GM19238 (cell line): Measurements from ENCODE around the gene IER3.

Experiments
- DNase-seq: peaks from one replicate; pipeline ENCODE4 v3.0.0; 2011; ENCODE audit warnings: low spot score; ENCODE audit not compliant: insufficient read length

Gene IER3

DNA sequence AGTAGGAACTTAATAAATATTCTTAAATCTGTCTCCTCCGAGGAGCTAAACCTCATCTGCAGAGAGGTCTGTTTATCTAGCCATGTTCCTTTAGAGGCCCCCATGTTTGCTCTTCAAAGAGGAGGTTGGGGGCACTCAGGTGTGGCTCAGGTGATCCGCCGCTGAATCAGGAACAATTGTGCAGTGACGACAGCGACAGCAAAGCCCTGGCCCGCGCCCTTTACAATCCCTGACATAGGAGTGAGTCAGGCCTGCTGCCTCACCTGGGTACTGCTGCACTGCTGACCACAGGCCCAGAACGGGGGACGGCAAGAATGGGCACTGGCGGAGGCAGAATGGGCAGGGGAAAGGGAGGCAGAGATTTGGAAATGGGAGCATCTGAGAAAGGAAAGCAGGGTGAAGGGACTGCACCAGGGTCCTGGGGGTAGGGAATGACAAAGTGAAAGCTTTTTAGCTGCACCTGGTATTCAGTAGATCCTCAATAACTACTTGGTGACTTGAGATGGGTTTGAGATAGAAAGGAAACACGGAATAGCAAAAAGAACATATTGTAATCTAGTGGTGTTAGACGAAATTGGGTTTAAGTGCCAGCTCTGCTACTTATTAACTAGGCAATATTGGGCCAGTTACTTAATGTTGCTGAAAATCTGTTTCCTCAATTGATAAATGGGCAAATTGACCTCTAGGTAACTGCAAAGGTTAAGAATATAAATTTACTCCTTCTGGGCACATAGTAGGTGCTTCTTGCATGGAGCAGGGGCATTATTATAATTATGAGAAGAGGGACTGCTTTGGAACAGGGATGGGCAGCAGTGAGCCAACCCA, 5.4 kb upstream of the IER3 start:
- DNase-seq: no peak

DNA sequence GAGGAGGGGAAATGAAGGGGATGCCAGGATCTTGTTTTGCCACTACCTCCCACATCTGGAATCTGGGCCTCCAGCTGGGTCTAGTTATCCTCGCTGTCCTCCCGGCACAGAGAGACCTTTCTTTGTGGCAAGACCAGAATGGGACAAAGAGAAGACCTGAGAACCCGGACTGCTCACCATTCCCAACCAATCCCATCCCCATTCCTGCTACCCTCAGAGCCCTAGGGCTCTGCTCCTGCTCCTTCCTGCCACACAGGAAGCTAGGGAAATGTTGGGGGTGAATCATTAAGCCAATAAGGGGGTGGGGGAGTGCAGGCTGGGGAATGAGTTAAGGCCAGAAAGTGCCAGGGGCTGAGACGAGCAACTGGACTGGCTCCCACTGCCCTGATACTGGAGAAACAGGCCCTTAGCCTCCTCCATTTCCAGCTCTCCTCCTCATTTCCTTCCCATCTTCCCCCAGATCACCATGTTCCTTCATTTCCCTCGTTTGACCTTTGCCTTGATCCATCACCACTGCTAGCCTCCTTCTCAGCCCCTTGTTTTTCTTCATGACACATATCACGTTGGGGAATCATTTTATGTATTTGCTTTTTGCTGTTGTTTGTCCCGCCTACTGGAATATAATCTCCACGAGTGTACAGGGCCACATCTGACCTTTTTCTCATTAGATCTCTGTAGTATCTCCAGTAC, 4.6 kb upstream of the IER3 start:
- DNase-seq: no peak

DNA sequence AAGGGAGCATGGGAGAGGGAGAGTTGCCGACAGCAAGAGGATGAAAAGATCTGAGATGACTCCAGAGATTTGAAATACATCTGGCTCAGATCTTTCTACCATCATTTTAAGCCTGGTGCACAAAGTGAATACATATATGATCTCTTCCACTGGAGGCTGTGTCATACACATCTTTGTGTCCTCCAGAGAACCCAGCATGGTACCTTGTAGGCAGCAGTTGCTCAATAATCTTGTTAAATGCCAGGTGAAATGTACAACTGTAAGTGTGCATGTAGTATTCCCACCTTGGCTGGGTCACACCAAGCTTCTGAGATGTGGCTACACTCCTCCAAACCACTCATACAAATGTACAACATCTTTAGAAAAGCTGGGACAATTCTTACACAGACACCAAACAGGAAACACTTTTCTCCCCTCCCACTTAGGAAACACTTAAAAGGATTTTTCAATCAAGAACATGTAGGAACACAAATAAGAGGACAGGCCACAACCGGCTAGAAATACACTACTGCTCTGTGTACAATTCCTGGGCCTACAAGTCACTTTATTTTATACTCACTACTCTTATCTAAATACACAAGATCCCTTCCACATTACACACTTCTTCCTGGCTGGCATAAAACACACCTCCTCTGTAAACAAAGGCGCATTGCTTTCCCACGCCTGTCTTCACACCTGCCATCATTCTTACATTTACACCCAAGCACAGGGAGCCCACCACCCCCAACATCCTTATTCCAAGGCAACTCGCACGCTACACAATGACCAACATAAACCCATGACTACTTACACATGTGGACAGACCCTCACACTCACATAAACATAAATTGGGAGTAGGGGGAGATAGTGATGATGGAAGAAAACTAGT, 3.8 kb upstream of the IER3 start:
- DNase-seq: no peak

DNA sequence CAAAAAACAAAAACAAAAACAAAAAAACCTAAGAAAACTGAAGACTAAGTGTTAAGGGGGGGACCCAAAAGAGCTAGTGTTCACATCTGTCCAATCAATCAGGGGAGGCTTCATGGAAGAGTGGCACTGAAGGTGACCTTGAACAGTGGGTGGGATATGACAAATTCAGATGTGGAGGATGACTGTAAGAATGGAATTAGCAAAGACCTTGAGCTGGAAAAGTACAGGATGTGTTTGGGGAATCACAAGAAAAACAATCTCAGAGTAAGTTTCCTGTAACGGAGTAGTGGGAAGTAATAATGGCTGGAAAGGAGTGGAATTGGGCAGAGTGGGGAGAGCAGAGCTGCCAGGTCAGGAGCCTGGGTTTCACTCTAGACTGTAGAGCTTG, 2.9 kb upstream of the IER3 start:
- no peak for DNase-seq

- no peak for DNase-seq
Observed at GRCh38 chr6:30743099-30744053, 971 bp downstream of the IER3 start.

DNA sequence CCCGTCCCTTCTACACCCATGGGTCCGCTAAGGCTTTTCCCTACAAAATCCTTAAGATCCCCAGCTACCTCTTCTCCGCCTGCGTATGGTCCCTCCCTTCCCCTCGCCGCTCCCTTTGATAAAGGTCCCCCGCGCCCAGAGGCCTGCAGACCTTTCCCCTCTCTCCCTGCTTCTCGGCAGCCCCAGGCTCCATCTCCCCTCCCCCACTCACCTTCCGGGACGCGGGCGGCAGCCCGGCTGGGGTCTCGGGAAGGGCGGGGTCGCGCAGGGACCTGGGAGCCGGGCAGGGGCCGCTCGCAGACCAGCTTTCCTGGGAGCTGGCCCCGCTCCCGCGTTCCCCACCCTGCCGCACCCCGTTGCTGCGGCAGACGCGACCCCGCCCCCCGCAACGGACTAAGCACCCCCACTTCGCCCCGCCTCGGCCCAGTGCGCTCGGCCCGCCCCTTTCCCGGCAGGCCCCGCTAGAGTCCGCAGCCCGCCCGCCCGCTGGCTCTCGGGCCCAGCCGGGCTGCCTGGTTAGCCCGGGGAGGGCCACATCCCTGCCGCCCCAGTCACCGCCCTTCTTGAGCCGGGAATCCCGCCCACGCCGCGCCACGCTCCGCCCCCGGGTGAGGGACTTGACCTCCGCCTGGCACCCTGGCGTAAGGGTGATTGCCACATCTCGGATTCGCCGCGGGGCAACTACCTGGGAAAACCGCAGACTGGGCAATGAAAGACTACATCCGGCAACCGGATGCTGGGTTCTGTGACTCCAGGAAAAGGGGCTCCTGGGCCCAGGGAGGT, 1.8 kb downstream of the IER3 start, which contains the start of gene FLOT1:
TSS of gene FLOT1 (minus strand) at position 372 of the 783 bp plus-strand sequence. CDS start 498 bp downstream, outside the sequence.
- peak; percentile 88 for DNase-seq

DNA sequence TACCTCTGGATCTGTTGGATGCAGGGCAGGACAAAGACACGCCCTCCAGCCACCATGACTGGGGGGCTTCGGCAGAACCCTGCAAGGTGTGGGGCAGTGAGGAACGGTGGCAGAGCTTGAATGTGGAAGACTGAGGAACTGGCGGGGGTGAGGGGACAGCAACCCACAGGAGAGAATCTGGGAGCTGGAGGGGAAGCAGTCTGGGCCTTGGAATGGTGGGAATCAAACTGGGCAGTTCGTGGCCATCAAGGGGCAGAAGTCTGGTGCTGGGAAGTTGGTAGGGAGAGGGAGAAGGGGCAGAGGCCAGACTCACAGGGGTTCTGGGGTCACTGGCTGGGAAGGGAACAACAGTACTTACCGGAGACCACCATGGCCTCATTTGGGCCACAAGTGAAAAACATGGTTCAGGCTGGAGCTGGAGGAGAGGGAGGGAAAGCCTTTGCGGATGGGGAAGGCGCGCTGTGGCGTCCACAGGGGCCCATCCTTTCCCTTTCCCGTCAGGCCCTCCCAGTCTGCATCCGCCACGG, 2.5 kb downstream of the IER3 start:
- DNase-seq: no peak

DNA sequence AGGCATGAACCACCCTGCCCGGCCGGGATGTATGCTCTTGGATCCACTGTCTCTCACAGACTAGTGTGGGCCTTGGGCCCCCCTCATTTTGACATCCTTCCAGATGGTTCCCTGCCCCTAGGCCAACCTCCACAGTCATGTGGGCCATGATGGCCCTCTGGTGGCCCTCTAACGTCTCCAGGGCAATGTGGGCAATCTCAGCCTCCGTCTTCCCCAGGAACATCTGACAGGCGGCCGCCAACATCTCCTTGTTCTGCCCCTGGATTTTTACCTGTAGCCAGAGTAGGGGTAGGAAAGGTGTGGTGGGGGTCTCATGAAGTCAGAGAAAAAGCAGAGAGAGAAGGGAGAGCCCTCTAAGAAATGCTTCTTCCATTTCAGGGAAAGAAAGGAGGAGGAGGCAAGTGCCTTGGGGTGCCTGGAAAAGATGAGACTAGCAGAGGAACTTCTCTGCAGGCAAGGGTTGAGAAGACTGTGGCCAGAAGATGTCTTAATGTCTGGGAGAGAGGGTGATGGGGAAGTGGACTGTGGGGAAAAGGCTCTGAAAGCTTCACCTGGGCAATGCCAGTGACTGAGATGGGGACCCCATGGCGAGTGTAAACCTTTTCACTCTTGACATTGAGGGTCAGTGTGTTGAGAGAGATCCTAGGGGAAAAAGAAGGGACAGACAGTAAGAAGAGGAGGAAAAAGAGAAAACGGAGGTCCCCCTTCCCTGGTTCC, 3.1 kb downstream of the IER3 start:
- DNase-seq: no peak

- no peak for DNase-seq
Observed at GRCh38 chr6:30740540-30740870, 3.8 kb downstream of the IER3 start.

GRCh38 chr6:30738532-30738931, 5.8 kb downstream of the IER3 start:
- DNase-seq: no peak

DNA sequence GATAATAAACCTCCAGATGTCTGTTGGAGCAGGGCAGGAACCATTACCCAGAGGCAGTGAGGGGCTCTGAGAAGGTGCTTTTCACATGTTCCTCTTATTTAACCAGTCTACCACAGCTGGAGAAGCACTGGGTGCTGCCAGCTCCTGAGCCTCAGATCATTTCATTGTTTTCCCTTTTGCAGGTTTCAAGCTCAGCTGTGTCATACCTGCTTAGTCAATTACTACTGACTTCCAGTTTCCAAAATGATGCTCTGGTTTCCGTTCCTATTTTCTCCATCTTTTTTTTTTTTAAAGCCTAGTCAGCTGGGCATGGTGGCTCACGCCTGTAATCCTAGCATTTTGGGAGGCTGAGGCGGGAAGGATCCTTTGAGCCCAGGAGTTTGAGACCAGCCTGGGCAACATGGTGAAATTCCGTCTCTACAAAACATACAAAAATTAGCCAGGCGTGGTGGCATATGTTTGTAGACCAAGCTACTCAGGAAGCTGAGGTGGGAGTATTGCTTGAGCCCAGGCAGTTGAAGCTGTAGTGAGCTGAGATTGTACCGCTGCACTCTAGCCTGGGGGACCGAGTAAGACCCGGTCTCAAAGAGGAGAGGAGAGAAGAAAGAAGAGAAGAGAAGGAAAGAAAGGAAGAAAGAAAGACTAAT, 8.6 kb downstream of the IER3 start:
- no peak for DNase-seq

- no peak for DNase-seq
Observed at GRCh38 chr6:30732237-30732943, 12.0 kb downstream of the IER3 start.

GRCh38 chr6:30730601-30731435, 13.5 kb downstream of the IER3 start:
- peak; percentile 68 for DNase-seq

GRCh38 chr6:30727920-30728553, 16.3 kb downstream of the IER3 start:
- no peak for DNase-seq

DNA sequence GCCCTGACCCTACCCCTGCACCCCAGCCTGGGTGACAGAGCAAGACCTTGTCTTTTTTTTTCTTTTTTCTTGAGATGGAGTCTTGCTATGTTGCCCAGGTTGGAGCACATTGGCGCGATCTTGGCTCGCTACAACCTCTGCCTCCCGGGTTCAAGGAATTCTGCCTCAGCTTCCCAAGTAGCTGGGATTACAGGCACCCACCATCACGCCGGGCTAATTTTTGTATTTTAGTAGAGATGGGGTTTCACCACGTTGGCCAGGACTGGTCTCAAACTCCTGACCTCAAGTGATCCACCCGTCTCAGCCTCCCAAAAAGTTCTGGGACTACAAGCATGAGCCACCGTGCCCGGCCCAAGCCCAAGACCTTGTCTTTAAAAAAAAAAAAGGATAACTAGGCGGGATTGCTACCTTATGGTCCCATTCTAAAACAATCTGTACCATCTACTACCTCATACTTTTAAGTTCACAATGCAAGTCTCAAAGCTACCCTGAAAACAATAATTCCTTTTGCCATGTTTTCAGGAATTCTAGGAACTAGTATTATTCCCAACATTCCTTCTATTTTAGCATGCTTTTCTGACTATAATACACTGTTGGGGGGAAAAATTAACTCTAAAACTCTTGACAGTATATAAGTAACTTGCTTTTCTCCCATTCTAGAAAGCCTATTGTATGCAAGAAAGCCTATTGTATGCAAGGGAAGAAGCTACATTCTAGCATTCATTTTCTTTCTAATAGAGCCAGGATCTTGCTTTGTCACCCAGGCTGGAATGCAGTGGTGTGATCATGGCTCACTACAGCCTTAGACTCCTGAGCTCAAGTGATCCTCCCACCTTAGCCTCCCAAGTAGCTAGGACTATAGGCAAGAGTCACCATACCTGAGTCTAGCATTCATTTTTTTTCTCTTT, 17.6 kb downstream of the IER3 start:
- no peak for DNase-seq
